Hematopoietic multipotent progenitor cell treated with erythropoietin and hydrocortisone succinate and interleukin-3 and kit ligand, for 15 days (in vitro differentiated cells): ENCODE measurements around the gene TBC1D22A.
"Not testable (repeated sequence)": the region's sequence is repeated elsewhere in the genome, so short reads cannot be mapped to it uniquely, and the experiment has no call there.

Source experiments
- DNase-seq: peaks from one replicate; pipeline ENCODE4 v3.0.0-alpha.2; 2015; ENCODE audit warnings: low spot score

TBC1D22A gene

GRCh38 chr22:46972901-46973831 is 210.7 kb downstream of the TBC1D22A start:
- DNase-seq = no peak

GRCh38 chr22:46974077-46974476 is 211.6 kb downstream of the TBC1D22A start:
- no peak for DNase-seq

- no peak for DNase-seq
These were observed 212.5 kb downstream of the TBC1D22A start for GRCh38 chr22:46974631-46975585.

DNA sequence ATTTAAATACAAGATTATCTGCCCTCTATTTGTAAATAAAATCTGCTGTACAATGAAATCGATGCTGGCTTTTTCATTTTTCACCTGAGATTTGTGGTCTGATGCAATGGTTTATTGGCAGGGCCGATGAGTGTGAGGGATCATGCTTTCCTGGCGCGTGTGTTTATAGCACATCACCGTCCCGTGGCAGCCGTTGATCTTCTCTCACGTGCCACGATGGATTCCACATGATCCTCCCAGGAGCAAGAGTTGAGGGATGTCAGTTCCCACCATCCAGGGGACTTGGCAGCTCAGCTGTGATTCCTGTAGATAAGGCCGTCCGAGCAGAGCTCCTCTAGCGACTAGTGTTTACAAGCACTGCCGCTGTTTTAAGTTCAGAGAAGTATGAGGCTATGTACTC is 213.7 kb downstream of the TBC1D22A start:
- DNase-seq = no peak

DNA sequence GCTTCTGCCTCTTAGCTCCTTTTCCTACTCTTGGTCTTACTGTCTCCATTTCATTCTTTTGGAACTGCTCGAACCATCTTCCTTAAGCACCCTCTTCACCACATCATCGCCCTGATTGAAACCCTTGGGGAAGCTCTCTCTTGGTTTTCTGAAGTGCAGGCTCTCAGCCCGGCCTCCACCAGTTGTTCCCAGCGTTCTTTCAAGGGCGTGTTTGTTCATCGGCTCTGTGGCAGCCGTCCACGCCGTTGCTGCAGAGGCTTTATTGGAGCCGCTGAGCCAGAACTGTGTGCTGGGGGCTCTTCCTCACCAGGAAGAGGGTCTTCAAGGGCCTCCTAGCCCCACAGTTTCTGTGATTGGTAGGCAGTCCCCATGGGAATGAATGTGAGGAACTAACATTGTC is 214.1 kb downstream of the TBC1D22A start:
- no peak for DNase-seq

DNA sequence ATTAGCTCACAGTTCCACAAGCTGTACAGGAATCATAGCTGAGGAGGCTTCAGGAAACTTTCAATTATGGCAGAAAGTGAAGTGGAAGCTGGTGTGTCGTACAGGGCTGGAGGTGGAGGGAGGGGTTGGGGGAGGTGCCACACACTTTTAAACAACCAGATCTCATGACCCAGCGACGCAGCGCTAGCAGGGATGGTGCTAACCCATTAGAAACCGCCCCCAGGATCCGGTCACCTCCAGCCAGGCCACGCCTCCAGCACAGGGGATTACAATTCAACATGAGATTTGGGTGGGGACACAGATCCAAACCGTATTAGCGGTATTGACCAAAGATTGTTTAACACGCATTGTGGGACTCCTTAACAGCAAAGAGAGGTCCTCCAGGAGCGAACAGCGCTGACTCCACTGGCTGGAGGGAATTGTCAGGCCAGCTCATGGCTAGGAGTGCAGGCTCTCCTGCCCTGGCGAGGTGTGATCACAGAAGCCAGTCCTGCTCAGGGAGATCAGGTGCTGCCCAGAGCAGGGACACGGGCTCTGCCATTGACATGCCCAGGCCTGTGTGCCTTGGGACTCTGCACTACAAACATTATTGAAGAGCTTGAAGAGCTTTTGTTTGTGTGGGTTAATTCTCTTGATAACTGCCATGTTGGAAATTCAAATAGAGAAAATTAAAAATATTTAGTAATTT is 215.3 kb downstream of the TBC1D22A start:
- DNase-seq = no peak

DNA sequence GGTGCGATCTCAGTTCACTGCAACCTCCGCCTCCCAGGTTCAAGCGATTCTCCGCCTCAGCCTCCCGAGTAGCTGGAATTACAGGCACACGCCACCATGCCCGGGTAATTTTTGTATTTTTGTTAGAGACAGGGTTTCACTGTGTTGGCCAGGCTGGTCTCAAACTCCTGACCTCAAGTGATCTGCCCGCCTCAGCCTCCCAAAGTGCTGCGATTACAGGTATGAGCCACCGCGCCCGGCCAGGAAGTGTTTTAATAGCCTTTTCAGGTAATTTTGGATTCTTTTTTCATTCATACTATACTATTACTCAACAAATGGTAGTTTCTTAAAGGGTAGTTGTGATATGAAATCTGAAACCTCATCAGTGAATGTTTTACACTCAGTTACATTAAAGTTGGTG is 216.2 kb downstream of the TBC1D22A start:
- not testable (repeated sequence) for DNase-seq

DNA sequence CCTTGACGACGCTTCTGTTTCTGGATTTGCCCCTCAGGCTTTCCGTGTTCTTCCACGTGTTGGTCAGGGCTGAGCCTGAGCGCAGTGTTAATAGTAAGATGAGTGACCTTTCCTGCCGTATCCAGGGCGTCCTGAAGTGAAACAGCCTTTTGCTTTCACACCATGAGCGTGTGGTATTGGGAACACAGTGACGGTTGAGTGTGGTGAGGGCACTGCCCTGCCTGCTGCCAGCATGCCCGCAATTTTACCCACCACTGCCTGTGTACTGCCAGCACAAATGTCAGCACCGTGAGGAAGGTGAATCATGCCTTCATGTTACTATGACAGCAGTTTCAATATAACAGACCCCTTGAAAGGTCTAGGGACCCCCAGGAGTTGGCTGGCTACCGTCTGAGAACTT is 217.1 kb downstream of the TBC1D22A start:
- DNase-seq = no peak

DNA sequence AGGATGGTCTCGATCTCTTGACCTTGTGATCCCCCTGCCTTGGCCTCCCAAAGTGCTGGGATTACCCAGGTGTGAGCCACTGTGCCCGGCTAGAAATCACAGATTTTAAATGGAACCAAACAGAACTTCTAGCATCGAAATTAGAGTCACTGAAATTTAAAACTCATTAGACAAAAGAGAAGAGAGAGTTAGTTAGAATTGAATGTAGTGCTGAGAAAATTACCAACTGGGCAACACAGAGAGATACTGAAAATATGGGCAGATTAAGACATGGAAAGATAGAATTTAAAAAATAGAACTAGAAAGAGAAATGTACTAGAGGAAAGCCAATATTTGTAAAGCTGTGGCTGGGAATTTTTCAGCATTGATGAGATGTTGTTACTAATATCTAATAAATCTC is 217.9 kb downstream of the TBC1D22A start:
- no peak for DNase-seq

- DNase-seq = no peak
These were observed 220.2 kb downstream of the TBC1D22A start for GRCh38 chr22:46982635-46983034.

- DNase-seq = no peak
These were observed 220.6 kb downstream of the TBC1D22A start for GRCh38 chr22:46983046-46983445.

- no peak for DNase-seq
These were observed 222.5 kb downstream of the TBC1D22A start for GRCh38 chr22:46984751-46985506.

DNA sequence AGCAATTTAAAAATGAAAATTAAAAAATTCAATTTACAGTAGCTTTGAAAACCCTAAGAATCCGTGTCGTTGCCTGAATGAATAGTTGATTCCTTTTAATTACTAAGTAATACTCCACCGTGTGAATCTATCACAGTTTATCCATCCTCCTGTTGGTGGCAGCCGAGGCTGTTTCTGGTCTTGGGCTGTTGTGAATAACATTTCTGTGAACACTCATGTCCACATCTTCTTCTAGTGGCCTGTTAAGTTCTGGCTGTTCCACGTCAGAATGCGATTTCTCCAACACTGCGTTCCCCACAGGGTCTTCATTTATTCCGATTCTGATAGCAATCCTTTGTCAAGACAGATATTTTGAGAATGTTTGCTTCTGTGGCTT is 223.0 kb downstream of the TBC1D22A start:
- DNase-seq = no peak

DNA sequence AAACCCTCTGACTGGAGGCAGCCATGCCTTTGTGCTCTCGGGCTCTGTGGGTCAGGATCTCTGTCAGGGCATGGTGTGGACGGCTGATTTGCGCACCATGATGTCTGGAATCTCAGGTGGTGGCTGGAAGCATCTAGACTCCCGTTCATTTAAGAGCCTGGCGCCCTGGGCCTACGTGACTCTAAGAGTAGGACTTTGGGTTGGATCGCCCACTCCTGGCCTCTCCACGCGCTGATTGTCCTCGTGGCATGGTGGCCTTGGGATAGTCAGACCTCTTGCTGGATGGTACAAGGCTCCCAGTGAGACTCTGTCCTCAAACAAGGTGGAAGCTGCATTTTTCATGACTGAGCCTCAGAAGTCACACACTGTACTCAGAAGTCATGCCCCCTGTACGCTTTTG is 224.3 kb downstream of the TBC1D22A start:
- DNase-seq = no peak

DNA sequence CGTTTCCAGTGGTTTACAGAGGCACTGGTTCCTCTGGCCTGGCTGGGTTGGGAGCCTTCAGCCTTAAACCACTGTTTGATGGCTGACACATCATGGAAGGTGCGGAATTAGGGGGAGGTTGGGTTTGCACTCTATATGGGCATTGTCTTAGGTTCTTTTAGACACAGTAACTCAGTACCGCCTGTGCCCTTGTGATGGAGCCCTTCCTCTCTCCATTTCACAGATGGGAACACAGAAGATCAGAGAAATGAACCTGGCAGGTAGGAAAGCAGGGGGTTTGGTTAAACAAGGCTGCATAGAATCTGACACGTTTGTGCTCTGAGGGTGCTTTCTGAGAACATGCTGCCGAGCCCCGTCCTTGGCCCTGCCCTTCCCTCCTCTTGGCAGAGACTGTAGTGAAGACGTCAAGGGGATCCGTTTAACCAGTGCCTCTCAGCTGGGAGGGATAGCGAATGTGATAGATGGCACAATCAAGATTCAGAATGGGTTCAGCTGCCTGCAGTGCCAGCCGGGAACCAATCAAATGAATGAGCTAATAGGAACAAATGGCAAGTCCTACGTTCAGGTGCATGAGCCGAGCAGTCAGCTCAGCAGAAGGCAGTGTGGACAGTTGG is 228.6 kb downstream of the TBC1D22A start:
- DNase-seq = no peak

GRCh38 chr22:46991666-46992065 is 229.2 kb downstream of the TBC1D22A start:
- DNase-seq = no peak

GRCh38 chr22:46992121-46992731 is 229.8 kb downstream of the TBC1D22A start:
- DNase-seq = no peak

DNA sequence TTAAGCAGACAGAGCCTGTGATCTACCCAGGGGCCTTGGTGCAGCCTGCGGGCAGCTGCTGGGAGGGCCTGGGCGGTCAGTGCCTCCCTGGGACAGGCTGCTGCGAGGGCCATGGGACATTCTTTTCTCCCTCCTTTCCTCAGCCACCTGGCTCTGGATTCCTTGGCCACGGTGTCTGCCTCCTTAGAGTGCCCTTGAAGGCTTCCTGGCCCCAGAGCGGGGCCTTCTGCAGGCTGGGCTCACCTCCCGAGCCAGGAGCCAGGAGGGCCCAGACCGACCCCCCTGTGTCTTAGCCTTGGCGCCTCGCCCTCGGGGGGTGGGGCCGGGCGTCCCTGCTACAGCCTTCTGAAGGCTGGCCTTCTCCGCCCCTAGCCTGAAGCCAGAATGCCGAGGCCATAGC is 231.2 kb downstream of the TBC1D22A start:
- no peak for DNase-seq

DNA sequence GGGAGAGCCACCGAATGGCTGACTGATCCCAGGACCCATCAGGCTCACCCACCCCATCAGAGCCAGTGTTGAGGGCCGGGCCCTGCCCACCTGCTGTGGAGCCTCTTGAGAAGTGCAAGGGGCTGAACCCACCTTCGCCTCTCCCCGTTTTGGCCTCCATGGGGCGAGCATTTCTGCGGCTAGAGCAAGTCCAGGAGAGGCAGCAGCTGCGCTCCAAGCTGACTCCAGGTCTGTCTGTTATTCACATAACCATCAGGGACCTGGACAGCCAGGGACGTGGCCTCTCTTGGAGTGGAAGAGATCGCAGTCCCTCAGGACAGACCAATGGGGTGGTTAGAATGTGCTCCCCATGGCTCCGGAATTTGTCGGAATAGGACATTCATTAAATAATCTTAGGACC is 231.8 kb downstream of the TBC1D22A start:
- DNase-seq = no peak

GRCh38 chr22:46994983-46995382 is 232.5 kb downstream of the TBC1D22A start:
- no peak for DNase-seq
